Left lung (tissue), 10 donors: ENCODE data around the gene DNM3. TPM values are rescaled to one million over a fixed set of nuclear protein-coding genes. Genes with fewer than 3 reads are reported as not detected.

Experiments used
- ATAC-seq: fragments of 200-7000 bp; cut with Tn5 transposase; one replicate; pipeline ENCODE4 v1.9.1; 2020; ENCODE audit warnings: moderate library complexity
- DNase-seq, 4 donors: peaks; one replicate each; pipeline ENCODE4 v3.0.0-alpha.2; 2013 to 2020
- H3K27ac ChIP-seq, 2 donors: fragments of 200-600 bp; sonication (generic) in 1 of 2; one replicate each; pipeline versions ENCODE4 v1.5.0 to v1.8.0; 2020 to 2021
- H3K27me3 ChIP-seq, 2 donors: fragments of 200-600 bp; sonication (generic) in 1 of 2; one replicate each; pipeline versions ENCODE4 v1.5.0 to v1.8.0; 2020 to 2021
- H3K36me3 ChIP-seq, 2 donors: fragments of 200-600 bp; sonication (generic) in 1 of 2; one replicate each; pipeline versions ENCODE4 v1.5.0 to v1.8.0; 2020 to 2021
- H3K4me1 ChIP-seq, 2 donors: fragments of 200-600 bp; one replicate each; pipeline ENCODE4 v1.8.0; 2021
- H3K4me3 ChIP-seq, 2 donors: fragments of 200-600 bp; sonication (generic) in 1 of 2; one replicate each; pipeline versions ENCODE4 v1.5.0 to v1.8.0; 2020 to 2021; ENCODE audit warnings: mild to moderate bottlenecking in 1 of 2
- H3K9me3 ChIP-seq, 2 donors: fragments of 200-600 bp; sonication (generic) in 1 of 2; one replicate each; pipeline versions ENCODE4 v1.5.0 to v1.8.0; 2020 to 2021
- CTCF ChIP-seq, 2 donors: fragments of 200-600 bp; sonication (generic) in 1 of 2; IDR thresholded peaks; one replicate each; pipeline versions ENCODE4 v1.5.0 to v1.8.0; 2021; ENCODE audit warnings: antibody characterized with exemption in 2 of 2
- intact Hi-C, 2 donors: fragments of 100-400 bp; cut with DNase I; formaldehyde crosslinking; loops; one replicate each; pipeline versions ENCODE4 v1.11.2 to v1.14.2; 2022
- polyA plus RNA-seq, 6 donors: library from polyadenylated mRNA; unstranded; fragments of 120-200 nt; gene quantifications; one replicate each; pipeline ENCODE4 v1.2.1, GENCODE V29; 2013; ENCODE audit not compliant: insufficient read length in 6 of 6
- total RNA-seq, 2 donors: library from RNA; stranded (reverse); fragmentation: NEBNext Ultra II Directional; extraction: Animal tissue kit (Norgen Biotek cat#: 25700); gene quantifications; one replicate each; pipeline ENCODE4 v1.2.1, GENCODE V29; 2021
- donor health status: DM: no; HTN: yes; CAD: no.
- donor health status: DM: no; HTN: no; CAD: no.

The DNM3 gene
- total and polyA plus RNA-seq, 8 donors, result 5.2 to 7.7 (median 6.3) TPM

GRCh38 chr1:172139196-172139595 lies 297.9 kb downstream of the DNM3 start:
- no peak for ATAC-seq
- Histone ChIP-seq H3K27ac (peak overlapping the region in 1 of 2 donors; percentile 91), H3K36me3 (no peaks in the 10 kb centered on the region), H3K4me3 (no peak overlapping the region), H3K9me3 (no peaks in the 10 kb centered on the region), H3K4me1 (no peaks in the 10 kb centered on the region), H3K27me3 (no peaks in the 10 kb centered on the region)
- no peak for DNase-seq
- intact Hi-C loops, result no loop called here
- no peak for TF ChIP-seq CTCF (IDR thresholded peaks at IDR 0.05)

GRCh38 chr1:172140072-172140471 lies 298.8 kb downstream of the DNM3 start:
- Histone ChIP-seq H3K4me3 (no peak overlapping the region), H3K9me3 (no peaks in the 10 kb centered on the region), H3K27me3 (no peaks in the 10 kb centered on the region), H3K36me3 (no peaks in the 10 kb centered on the region), H3K27ac (peak overlapping the region in 1 of 2 donors; percentile 91), H3K4me1 (no peaks in the 10 kb centered on the region)
- DNase-seq (no peak), ATAC-seq (no peak)
- intact Hi-C loops, result no loop called here
- TF ChIP-seq CTCF (IDR thresholded peaks at IDR 0.05), result no peak

DNA sequence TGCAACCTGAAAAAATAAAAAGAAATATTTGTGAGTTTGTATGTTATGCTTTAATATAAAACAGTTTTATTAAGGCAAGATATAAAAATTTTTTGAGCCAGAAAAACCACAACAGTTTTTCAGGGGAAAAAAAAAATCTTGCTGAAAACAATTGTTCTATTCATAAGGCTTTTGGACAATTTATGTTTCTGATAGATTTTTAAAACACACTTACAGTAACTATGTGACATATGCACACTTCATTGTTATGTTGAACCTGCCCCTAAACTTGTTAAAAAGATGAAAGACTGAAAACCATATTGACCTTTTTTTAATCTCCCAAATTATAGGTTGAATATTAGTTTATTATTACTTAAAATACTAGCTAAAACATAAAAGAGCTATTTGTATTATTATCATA lies 299.3 kb downstream of the DNM3 start:
- no peak for DNase-seq
- no peak for TF ChIP-seq CTCF (IDR thresholded peaks at IDR 0.05)
- intact Hi-C loops, result no loop called here
- Histone ChIP-seq H3K27ac (peak overlapping the region in 1 of 2 donors; percentile 91), H3K36me3 (no peaks in the 10 kb centered on the region), H3K4me3 (no peak overlapping the region), H3K9me3 (no peaks in the 10 kb centered on the region), H3K27me3 (no peaks in the 10 kb centered on the region), H3K4me1 (no peaks in the 10 kb centered on the region)
- no peak for ATAC-seq

DNA sequence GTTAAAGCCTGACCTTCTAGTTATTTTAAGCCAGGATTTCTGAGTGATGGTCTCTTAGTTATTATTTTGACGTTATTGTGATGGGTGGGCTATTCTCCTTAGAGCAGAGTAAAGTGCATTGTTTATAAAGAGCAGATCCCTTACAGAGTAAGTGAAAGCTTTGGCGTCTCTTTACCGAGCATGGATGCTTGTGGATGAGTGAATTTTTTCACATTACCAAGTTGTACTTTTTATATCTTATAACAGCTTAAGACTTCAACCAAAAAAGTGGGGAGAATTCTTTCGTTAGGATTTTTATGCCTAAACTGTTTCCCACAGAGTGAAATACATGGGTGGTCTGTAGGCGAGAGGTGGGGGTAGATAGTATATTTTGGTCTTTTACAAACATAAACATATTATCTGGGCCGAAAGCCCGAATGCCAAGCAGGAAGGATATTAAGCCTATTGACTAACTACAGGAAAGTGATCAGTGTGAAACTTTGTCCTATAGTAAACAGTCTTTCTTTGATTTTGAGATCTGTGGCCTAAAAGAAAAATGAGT lies 300.1 kb downstream of the DNM3 start:
- Histone ChIP-seq H3K9me3 (no peaks in the 10 kb centered on the region), H3K27me3 (no peaks in the 10 kb centered on the region), H3K36me3 (no peaks in the 10 kb centered on the region), H3K4me1 (no peaks in the 10 kb centered on the region), H3K27ac (peak overlapping the region; percentile 45 to 91), H3K4me3 (peak overlapping the region; percentile 4 to 32)
- peak in 2 of 4 donors; percentile 49 to 51 for DNase-seq
- intact Hi-C loops, result no loop called here
- no peak for TF ChIP-seq CTCF (IDR thresholded peaks at IDR 0.05)
- ATAC-seq, result no peak

- intact Hi-C loops, result no loop called here
- Histone ChIP-seq H3K27ac (peak overlapping the region in 1 of 2 donors; percentile 91), H3K36me3 (no peaks in the 10 kb centered on the region), H3K27me3 (no peaks in the 10 kb centered on the region), H3K9me3 (no peaks in the 10 kb centered on the region), H3K4me3 (peak overlapping the region; percentile 4 to 32), H3K4me1 (no peaks in the 10 kb centered on the region)
- DNase-seq (no peak), ATAC-seq (no peak)
- no peak for TF ChIP-seq CTCF (IDR thresholded peaks at IDR 0.05)
Observed at GRCh38 chr1:172142324-172142723, 301.0 kb downstream of the DNM3 start.
